Measurements from ENCODE around the gene ASB5. TPM values are rescaled to one million over a fixed set of nuclear protein-coding genes. Genes with fewer than 3 reads are reported as not detected.
"Not testable (repeated sequence)": the region's sequence is repeated elsewhere in the genome, so short reads cannot be mapped to it uniquely, and the experiment has no call there.

ASB5 gene
- total RNA-seq (2014; rRNA removed; shearing (Covaris generic)) = 0.57 and 0.65 TPM in 2 replicates

GRCh38 chr4:176268963-176269362 lies at the start of gene ASB5:
Gene ASB5, minus strand, starts transcription at chr4:176269222. Its CDS starts 114 bp downstream, at chr4:176269108.
- DNase-seq (ENCODE audit: low read depth) = no peak

DNA sequence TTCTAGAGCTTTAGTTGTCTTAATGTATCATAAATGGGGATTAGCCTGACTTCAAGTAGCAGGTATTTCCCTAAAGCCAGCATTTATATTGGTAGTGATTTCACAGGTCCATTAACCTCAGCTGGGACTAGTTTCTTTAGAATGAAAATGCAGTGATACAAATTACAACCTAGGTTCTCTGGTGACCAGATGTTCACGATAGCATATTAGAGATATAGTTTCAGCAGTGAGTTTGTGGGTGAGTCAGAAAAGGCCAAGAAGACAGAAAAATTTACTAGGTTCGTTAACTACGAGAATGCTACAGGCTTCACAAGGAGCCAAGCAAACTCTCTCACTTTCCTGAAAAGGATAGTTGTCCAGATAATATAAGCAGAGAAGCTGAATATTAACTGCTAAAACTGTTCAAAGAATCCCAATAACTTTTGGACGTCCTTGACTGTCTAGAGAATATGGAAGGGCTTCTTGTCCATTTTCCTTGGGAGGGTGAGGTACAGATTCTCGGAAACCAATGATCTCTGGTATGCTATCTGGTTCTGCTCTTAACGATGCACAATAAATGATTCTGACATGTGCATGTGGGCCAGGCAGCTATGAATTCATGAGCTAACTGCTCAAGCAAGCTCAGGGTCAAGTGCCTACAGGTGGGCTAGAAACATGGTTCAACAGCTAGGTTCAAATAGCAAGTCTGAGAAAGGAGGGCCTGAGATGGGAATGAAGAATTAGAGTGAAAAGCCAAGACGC lies 44.7 kb upstream of the ASB5 start:
- DNase-seq (ENCODE audit: low read depth) = no peak

DNA sequence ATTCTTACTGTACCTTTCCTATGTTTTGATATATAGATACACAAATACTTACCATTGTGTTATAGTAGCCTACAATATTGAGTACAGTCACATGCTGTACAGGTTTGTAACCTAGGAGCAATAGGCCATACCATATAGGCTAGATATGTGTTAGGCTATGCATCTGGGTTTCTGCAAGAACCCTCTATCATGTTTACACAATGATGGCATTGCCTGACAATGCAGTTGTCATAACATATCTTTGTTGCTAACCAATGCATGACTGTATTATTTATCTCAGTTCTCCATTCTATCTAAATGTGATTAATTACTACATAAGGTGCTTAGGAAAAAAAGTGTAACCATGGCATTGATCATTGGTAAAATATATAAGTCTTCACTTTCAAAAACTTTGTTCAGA lies 40.8 kb upstream of the ASB5 start:
- DNase-seq (ENCODE audit: low read depth) = peak; percentile 9

GRCh38 chr4:176309046-176309445 lies 40.0 kb upstream of the ASB5 start:
- no peak for DNase-seq (ENCODE audit: low read depth)

GRCh38 chr4:176308441-176308840 lies 39.4 kb upstream of the ASB5 start:
- DNase-seq (ENCODE audit: low read depth) = no peak

GRCh38 chr4:176307666-176307930 lies 38.6 kb upstream of the ASB5 start:
- no peak for DNase-seq (ENCODE audit: low read depth)

DNA sequence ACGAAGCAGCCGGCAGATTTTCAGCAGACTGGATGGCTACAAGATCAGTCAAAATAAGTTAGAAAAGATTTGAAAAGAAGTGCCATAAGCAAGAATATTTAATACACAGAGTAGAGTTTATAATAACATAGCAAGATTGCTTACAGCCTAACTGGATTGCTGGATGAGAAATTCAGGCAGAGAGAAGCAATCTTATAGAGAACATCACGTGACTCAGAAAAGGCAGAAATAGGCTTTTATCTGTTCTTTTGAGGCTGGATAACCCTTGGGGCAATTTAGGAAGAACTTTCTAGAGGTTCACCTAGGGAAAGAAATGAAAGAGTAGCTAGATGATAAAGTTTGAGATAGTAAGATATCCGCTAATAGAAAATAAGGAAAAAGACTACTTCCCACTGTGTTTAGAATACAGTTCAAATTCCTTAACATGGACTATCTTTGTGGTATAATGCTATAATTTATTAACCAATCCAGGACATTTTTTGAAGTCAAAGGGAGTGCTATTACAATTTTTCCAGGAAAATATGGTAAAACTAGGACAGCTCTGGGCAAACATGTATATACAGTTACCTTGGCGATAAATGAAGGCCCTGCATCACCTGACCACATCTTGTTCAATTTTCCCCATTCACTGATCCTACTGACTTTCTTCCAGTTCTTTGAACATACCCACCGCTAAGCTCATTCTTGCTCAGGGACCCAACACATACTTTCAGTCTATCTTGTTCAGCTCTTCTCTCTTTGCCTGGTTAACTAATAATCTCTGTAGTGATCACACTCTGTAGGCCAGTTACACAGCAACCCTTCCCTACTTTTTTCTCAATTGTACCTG lies 38.0 kb upstream of the ASB5 start:
- DNase-seq (ENCODE audit: low read depth) = no peak

DNA sequence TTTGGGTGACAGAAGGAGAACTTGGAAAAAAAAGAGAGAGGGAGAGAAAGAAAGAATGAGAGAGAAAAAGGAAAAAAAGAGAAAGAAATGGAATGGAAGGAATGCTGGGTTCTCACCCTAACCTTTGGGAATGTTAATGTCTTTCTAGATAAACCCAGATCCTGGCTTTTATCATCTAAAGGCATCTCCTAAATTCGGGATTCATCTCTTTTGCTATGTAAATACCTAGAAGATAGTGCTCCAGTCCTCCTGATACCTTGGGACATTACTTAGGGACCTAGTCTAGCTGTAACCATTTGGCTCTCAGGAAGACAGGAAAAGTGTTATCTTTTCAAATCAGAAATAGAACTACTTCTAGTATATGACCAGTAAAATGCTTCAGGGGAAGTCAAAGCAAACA lies 34.9 kb upstream of the ASB5 start:
- no peak for DNase-seq (ENCODE audit: low read depth)

DNA sequence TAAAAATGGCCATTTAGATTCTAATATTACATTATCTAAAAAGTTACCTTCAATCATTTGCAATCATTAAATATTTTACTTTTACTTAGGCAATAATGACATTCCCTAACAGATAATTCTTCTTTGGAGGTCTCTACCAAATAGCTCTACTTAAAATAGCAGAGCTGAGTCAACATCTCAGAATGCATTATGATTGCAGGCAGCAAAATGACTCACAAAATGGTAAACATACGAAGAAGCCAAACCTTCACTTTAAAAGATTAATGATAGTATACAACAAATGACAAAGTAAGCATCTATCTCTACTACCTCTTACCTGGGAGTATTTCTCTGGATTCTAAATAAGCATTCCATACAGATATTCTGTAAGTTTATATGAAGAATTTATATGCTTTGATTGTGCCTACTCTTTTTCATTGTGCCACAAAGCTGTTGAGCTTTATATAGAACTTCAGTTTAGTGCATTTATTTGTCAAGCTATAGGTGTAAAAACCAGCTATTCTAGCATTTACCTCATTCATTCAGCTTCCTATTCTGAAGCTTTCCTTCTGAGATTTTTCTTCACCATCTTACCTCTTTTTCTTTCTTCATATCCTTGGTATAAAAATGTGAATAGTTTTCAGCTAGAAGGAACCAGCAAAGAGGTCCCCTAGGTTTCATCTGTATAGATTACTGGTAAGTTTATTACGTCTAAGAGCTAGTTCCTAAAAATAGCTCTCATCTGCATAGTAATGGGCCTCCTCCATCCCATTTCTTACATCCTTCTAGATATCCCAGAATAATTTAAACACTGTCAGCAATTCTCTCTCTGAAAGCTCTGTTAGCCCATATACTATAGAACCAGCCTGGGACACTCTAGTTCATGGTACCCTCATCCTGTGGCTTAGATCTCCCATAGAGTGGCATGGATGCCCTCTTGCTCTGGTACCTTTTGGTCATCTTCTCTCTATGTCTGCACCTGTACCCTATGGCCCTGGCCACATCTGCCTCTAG lies 33.6 kb upstream of the ASB5 start:
- DNase-seq (ENCODE audit: low read depth) = peak; percentile 36

- DNase-seq (ENCODE audit: low read depth) = no peak
Measured at GRCh38 chr4:176300565-176300964, 31.5 kb upstream of the ASB5 start.

- no peak for DNase-seq (ENCODE audit: low read depth)
Measured at GRCh38 chr4:176300036-176300435, 31.0 kb upstream of the ASB5 start.

DNA sequence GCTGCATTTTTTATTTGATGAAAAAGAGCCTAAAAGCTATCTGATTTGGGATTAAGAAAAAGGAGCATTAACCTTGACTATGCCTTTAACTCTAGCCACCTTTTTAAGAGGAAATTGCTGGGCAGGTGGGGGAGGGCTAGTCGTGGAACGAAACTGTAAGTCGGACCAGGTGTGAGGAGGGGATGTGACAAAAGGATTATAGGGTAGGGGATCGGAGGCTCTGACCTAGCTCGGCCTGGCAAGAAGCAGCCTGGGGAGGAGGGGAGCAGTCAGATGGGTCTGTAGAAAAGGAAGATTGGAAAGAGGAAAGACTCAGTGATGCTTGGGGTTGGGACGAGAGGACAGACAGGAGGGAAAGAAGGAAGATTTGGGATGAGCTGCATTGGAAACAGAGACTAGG lies 29.6 kb upstream of the ASB5 start:
- DNase-seq (ENCODE audit: low read depth) = no peak

DNA sequence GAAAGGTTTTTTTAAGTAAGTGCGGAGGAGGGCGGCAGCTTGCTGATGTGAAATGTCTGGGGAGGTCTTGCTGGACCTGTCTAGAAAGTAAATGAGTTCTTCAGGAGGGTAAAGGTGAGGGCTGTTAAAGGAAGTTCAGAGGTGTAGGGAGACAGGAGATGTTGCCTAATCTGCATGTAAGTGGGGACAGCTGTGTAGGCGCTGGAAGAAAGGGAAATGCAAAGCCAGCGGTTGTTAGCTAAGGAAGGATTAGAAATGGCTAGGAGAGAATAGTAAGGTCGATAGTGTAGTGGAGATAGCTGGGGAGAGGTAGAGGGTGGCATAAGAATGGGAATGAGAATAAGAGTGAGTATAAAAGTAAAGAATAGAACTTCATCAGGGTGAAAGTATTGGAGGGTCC lies 26.9 kb upstream of the ASB5 start:
- DNase-seq (ENCODE audit: low read depth) = not testable (repeated sequence)

GRCh38 chr4:176293660-176294059 lies 24.6 kb upstream of the ASB5 start:
- DNase-seq (ENCODE audit: low read depth) = no peak

- DNase-seq (ENCODE audit: low read depth) = no peak
Measured at GRCh38 chr4:176292920-176293319, 23.9 kb upstream of the ASB5 start.

- DNase-seq (ENCODE audit: low read depth) = no peak
Measured at GRCh38 chr4:176291748-176292147, 22.7 kb upstream of the ASB5 start.

GRCh38 chr4:176290520-176290919 lies 21.5 kb upstream of the ASB5 start:
- DNase-seq (ENCODE audit: low read depth) = no peak

DNA sequence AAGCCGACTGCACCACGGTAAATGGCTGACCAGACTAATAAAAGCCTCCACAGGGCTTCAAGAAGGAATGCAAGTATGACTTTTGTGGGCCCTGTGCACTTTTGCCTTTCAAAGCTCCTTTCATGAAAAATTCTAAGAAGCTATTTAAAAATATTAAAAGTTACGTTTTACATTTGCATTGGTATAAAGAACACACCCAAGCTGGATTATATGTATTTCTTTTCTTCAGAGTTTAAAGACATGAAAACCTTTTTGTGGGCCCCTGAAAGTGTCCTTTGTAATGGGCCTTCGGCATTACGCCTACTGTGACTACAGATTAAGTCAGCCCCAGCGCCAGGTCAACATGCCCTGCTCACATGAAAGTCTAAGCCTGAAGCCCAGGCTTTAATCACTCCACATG lies 20.5 kb upstream of the ASB5 start:
- no peak for DNase-seq (ENCODE audit: low read depth)

DNA sequence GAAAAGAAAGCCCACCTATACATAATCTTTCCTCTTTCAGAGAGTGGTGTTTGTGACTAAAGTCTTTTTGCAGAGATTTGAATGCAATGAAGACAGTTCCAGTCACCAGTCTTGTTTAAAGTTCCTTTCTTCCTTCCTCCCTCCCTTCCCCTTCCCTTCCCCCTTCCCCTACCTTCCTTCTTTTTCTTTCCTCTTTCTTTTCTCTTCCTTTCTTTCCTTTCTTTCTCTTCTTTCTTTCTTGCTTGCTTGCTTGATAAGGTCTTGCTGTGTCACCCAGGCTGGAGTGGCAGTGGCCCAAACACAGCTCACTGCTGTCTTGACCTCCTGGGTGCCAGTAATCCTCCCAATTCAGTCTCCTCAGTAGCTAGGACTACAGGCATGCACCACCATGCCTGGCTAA lies 19.0 kb upstream of the ASB5 start:
- no peak for DNase-seq (ENCODE audit: low read depth)

DNA sequence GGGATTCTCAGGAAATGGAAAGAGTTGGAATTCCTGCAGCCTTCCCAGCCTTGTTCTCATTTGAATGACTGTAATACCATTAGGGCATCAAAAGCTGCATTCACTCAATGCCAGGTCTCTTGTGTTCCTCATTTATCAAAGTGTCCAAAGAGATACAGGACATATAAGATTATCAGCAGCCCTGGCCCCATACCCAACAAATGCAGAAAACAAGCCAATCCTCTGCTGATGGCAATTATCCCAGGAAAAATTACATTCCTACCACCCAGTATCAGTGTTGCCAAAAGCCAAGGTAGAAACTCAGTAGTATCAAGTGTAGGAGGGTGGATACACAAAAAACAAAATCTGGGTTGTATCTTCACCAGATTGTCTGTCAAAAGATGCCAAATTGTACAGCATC lies 18.5 kb upstream of the ASB5 start:
- DNase-seq (ENCODE audit: low read depth) = no peak

- DNase-seq (ENCODE audit: low read depth) = no peak
Measured at GRCh38 chr4:176286728-176287127, 17.7 kb upstream of the ASB5 start.

- not testable (repeated sequence) for DNase-seq (ENCODE audit: low read depth)
Measured at GRCh38 chr4:176279560-176279959, 10.5 kb upstream of the ASB5 start.
